Left ventricle myocardium superior (tissue), 1 donor: ENCODE measurements around the gene ZBTB45. TPM values are rescaled to one million over a fixed set of nuclear protein-coding genes. Genes with fewer than 3 reads are reported as not detected.
"Not testable (repeated sequence)": the region's sequence is repeated elsewhere in the genome, so short reads cannot be mapped to it uniquely, and the experiment has no call there.

Experiments
- ATAC-seq: fragments of 200-7000 bp; cut with Tn5 transposase; one replicate; pipeline ENCODE4 v1.9.1; 2020; ENCODE audit warnings: mild to moderate bottlenecking, moderate library complexity
- DNase-seq: peaks from one replicate; pipeline ENCODE4 v3.0.0-alpha.2; 2020
- intact Hi-C: fragments of 100-400 bp; cut with micrococcal nuclease; formaldehyde crosslinking; loops from one replicate; pipeline ENCODE4 v1.11.0; 2022
- total RNA-seq: library from RNA; stranded (reverse); fragmentation: NEBNext Ultra II Directional; extraction: Animal tissue kit (Norgen Biotek cat#: 25700); gene quantifications from one replicate; pipeline ENCODE4 v1.2.1, GENCODE V29; 2021
- donor health status: DM: no; HTN: yes; CAD: no; lungs with severe emphysema.

ZBTB45 gene
- total RNA-seq, 1 donor from 2014 or later: 10.4 TPM

- peak; percentile 96 for ATAC-seq
- intact Hi-C loops: no loop called here
These were observed 24.4 kb upstream of the ZBTB45 start, which contains the start of gene TRIM28 for GRCh38 chr19:58543826-58544590. TSS of gene TRIM28 (plus strand) at chr19:58544064. CDS start at chr19:58544758, 694 bp downstream.

GRCh38 chr19:58542641-58543372 lies 23.2 kb upstream of the ZBTB45 start:
- intact Hi-C loops, DNase-seq, ATAC-seq: not testable (repeated sequence)

More at GRCh38 chr19:58543826-58544590, 24.4 kb upstream of the ZBTB45 start, which contains the start of gene TRIM28:
- DNase-seq: peak; percentile 99

GRCh38 chr19:58539169-58539559 lies 19.6 kb upstream of the ZBTB45 start:
- intact Hi-C loops, ATAC-seq: not testable (repeated sequence)

GRCh38 chr19:58538257-58539168 lies 18.9 kb upstream of the ZBTB45 start:
- intact Hi-C loops: no loop called here
- ATAC-seq: peak; percentile 68
- no peak for DNase-seq

More at GRCh38 chr19:58539169-58539559, 19.6 kb upstream of the ZBTB45 start:
- DNase-seq: not testable (repeated sequence)

DNA sequence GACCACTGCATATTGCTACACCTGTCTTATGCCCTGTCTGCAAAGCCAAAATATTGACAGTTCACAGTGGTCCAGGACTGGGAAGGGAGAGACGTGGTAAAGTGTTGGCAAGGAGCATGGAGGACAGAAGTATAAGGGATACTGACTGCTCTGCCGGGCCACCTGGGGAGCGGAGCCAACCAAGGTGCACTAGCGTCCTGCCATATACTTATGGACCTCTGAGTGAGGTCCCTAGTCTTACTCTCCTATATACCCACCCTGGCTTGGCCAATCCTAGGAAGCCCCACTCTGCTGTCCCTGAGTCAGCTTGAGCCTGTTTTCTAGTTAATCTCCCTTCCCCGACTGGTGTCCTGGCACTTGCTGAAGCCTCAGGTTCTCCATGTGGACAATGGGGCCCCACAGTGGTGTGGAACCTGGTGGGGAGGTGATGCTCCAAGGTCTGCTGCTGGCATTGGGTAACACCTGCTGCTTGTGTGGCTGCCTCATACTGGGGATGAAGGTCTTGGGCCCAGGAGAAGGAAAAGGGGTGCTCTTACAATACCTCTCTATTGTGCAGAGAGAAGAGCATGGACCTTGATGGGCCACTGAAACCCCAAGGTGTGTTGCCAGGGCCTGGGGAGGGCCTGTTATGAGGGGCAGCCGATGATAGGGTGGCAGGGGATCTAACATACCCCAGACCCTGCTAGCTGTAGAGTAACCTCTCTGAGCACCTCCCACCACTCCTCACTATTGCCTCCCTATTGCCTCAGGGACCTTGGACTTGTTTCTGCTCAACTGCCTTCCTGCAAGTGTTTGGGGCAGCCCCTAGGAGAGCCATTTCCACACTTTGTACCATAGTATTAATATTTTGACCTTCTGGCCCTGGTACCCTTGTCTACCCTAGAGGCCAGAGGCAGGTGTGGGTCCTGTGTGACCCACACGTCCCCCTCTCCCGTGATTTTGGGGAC lies 17.5 kb upstream of the ZBTB45 start:
- intact Hi-C loops: no loop called here
- DNase-seq: no peak
- no peak for ATAC-seq

DNA sequence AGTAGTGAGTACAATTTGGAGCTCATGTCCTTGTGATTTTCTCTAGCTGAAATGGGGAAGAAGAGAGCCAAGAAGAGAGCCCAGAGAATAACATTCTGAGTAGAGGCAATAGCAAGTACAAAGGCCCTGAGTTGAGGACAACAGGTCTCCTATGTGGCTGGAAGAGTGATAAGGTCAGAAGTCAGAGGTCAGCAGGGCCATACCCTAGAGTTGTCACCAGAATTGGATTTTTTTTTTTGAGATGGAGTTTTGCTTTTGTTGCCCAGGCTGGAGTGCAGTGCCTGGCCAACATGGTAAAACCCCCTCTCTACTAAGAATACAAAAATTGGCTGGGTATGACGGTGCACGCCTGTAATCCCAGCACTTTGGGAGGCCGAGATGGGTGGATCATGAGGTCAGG lies 16.2 kb upstream of the ZBTB45 start:
- DNase-seq: no peak
- intact Hi-C loops: no loop called here
- no peak for ATAC-seq

GRCh38 chr19:58531034-58531840 lies 11.6 kb upstream of the ZBTB45 start:
- intact Hi-C loops: no loop called here
- DNase-seq (no peak), ATAC-seq (no peak)

GRCh38 chr19:58529405-58529804 lies 9.8 kb upstream of the ZBTB45 start:
- no peak for DNase-seq
- intact Hi-C loops: no loop called here
- ATAC-seq: no peak

- DNase-seq (no peak), ATAC-seq (no peak)
- intact Hi-C loops: no loop called here
These were observed 3.1 kb upstream of the ZBTB45 start for GRCh38 chr19:58522709-58523108.

GRCh38 chr19:58521651-58522050 lies 2.0 kb upstream of the ZBTB45 start:
- intact Hi-C loops: no loop called here
- ATAC-seq: no peak

GRCh38 chr19:58520257-58520599 lies 618 bp upstream of the ZBTB45 start:
- intact Hi-C loops: no loop called here
- DNase-seq: no peak
- no peak for ATAC-seq

More at GRCh38 chr19:58521651-58522050, 2.0 kb upstream of the ZBTB45 start:
- DNase-seq: no peak

GRCh38 chr19:58519087-58519354 lies 589 bp downstream of the ZBTB45 start:
- intact Hi-C loops: no loop called here
- DNase-seq (peak; percentile 65), ATAC-seq (peak; percentile 65)

GRCh38 chr19:58518256-58519086 lies 1.1 kb downstream of the ZBTB45 start:
- intact Hi-C loops: no loop called here
- ATAC-seq (no peak), DNase-seq (no peak)

DNA sequence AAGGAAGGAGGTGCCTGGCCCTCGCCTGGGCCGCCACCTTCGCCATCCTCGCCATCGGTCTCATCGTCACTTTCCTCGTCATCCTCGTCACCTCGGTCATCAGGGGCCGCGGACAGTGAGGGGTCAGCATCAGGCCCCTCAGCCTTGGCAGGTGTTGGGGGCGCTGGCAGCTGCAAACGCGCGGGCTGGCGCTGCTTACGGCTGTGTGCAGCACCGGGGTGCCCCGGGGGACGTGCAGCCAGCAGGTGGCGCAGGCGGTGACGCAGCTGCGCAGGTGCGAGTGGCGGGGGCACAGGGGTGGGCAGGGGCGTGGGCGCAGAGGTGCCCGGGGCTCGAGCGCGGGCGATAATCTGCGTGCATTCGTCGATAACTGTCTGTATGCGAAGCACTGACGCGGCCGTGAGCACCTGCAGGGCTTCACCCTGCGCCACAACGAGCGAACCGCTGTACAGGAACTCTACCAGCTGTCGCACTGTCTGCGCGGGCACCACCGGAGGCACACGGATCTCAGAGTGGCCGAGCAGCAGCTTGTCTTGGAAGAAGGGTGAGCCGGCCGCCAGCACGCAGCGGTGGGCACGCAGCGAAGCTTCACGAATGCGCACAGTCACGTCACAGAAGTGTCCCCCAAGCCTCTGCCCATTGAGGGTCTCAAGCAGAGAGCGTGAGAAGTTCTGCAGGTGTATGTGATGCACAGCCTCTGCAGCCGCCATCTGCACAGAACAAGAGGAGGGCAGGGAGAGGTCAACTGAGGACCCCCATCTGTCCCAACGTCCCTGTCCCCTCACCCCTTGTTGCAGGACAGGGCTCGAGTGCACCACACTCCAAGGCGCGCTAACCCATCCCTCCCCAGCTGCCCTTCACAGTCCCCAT lies 2.4 kb downstream of the ZBTB45 start:
- intact Hi-C loops: no loop called here
- no peak for ATAC-seq
- DNase-seq: no peak

GRCh38 chr19:58516246-58516836 lies 3.3 kb downstream of the ZBTB45 start:
- ATAC-seq (no peak), DNase-seq (no peak)
- intact Hi-C loops: no loop called here

DNA sequence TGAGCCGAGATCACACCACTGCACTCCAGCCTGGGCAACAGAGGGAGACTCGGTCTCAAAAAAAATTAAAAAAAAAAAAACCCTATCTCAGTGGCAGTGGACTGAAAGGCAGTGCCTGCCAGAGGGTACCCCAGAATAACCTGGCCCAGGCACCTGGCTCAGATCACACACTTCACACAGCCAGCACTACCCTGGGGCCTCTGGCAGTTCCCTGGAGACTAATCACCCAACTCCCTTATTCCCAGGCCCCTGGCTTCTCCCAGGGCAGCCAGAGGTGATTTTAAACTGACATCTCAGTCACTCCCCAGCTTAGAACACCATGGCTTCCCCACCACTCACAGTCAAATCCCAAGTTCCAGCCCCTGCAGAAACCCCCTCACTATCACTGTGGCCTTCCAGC lies 4.4 kb downstream of the ZBTB45 start:
- intact Hi-C loops: no loop called here
- no peak for ATAC-seq
- DNase-seq: no peak
